DND-41 (cell line): ENCODE results near the gene ACSS1.

Source experiments
- ATAC-seq: fragments of 200-7000 bp; cut with Tn5 transposase; 3 replicates; pipeline ENCODE4 v1.9.1; 2021; ENCODE audit warnings: low read depth; ENCODE audit not compliant: insufficient read depth
- DNase-seq: peaks from one replicate; pipeline ENCODE4 v3.0.0-alpha.2; 2020
- H2AFZ ChIP-seq: 2 replicates; pipeline ENCODE4 v1.6.0; 2012; ENCODE audit warnings: low read depth, low read length
- H3K27ac ChIP-seq: 2 replicates; pipeline ENCODE4 v1.5.1; 2012; ENCODE audit warnings: low read length, inconsistent platforms
- H3K27me3 ChIP-seq: fragments of 200-600 bp; sonication (generic); 2 replicates; pipeline ENCODE4 v1.6.0; 2012; ENCODE audit warnings: low read length, mild to moderate bottlenecking, inconsistent platforms; ENCODE audit not compliant: insufficient read depth, poor library complexity
- H3K36me3 ChIP-seq: 2 replicates; pipeline ENCODE4 v1.5.1; 2012; ENCODE audit warnings: low read length, inconsistent platforms; ENCODE audit not compliant: insufficient read depth
- H3K4me1 ChIP-seq: 2 replicates; pipeline ENCODE4 v1.5.1; 2012; ENCODE audit warnings: mild to moderate bottlenecking, low read length; ENCODE audit not compliant: insufficient read depth
- H3K4me2 ChIP-seq: 2 replicates; pipeline ENCODE4 v1.6.0; 2012; ENCODE audit warnings: mild to moderate bottlenecking, moderate library complexity, low read length, inconsistent platforms; ENCODE audit not compliant: insufficient read depth
- H3K4me3 ChIP-seq, 2 experiments: fragments of 200-600 bp in 1 of 2; shearing (Covaris generic) in 1 of 2; 2 replicates each; pipeline ENCODE4 v1.5.1; 2012 to 2016; ENCODE audit warnings: inconsistent platforms in 2 of 2, low read length in 2 of 2, mild to moderate bottlenecking in 2 of 2, low read depth in 1 of 2, moderate library complexity in 1 of 2
- H3K79me2 ChIP-seq: 2 replicates; pipeline ENCODE4 v1.6.0; 2012; ENCODE audit warnings: low read length, inconsistent platforms; ENCODE audit not compliant: insufficient read depth
- H3K9ac ChIP-seq: 2 replicates; pipeline ENCODE4 v1.6.0; 2012; ENCODE audit warnings: low read depth, mild to moderate bottlenecking, inconsistent platforms, low read length, moderate library complexity
- H3K9me3 ChIP-seq: 2 replicates; pipeline ENCODE4 v1.5.1; 2012; ENCODE audit warnings: low read length, moderate library complexity, mild to moderate bottlenecking, inconsistent platforms; ENCODE audit not compliant: insufficient read depth, severe bottlenecking
- H4K20me1 ChIP-seq: 2 replicates; pipeline ENCODE4 v1.6.0; 2012; ENCODE audit warnings: low read length; ENCODE audit not compliant: insufficient read depth
- EZH2 ChIP-seq: IDR thresholded peaks from 3 replicates; pipeline ENCODE4 v1.6.1; 2012; ENCODE audit warnings: borderline replicate concordance, low read depth, mild to moderate bottlenecking, moderate library complexity, low read length, inconsistent platforms; ENCODE audit not compliant: severe bottlenecking
- TF ChIP-seq, protein P1 (sequence below): IDR thresholded peaks from 2 replicates; pipeline ENCODE4 v1.5.1; 2012; ENCODE audit warnings: borderline replicate concordance, low read length, moderate library complexity, mild to moderate bottlenecking; ENCODE audit not compliant: poor library complexity, severe bottlenecking; ENCODE audit errors: extremely low read depth

Gene ACSS1

DNA sequence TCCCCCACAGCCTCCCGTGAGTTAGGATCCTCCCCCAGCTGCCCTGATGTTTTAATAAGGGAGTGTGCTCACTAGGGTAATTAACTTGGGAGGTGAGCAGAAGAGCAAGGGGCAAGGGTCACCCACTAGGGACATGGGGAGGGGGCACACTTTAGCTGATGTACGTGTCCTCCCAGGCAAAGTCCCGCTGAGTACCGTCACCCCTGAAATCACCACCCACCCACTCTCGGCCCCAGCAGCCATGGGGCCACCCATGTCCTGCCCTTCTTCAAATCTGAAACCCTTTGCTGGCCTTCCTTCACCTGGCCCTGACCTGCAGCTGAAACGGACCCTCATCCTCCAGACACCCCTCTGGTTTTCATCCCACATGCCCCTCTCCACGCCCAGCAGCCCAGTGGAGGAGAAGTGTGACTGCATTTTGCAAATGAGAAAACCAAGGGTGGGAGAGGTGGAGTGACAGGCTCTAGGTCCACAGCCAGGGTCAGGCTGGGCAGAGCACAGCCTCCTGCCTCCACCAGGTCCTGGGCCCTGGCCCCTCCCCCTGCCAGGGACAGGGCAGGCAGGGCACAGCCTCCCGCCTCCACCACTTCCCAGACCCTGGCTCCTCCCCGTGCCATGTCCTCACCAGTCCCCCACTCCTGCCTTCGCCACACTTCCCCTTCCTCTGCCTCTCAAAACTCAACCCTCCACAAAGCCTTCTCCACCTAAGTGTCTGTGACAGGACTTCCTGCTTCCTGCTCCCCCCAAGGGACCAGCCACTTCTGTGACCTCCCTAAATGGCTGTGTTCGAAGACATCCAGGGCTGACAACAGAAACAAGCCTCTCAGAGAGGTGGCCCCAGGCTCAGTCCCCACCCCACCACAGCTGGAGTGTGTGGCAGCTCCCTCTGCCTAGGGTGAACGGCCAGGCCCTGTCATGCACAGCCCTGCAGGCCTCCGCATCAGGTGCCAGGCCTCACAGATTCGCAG is 15.1 kb downstream of the ACSS1 start:
- Histone ChIP-seq H4K20me1 (peaks cover 23% of the 10 kb centered on the region), H3K36me3 (peaks cover 52% of the 10 kb centered on the region), H3K4me1 (peaks cover 34% of the 10 kb centered on the region), H2AFZ (peak overlapping the region; percentile 38), H3K27me3 (no peaks in the 10 kb centered on the region), H3K79me2 (peaks cover 47% of the 10 kb centered on the region), H3K4me3 (peak overlapping the region in 1 of 2 experiments; percentile 39; a peak in 2 of 4 replicates), H3K9me3 (no peaks in the 10 kb centered on the region), H3K4me2 (peak overlapping the region; percentile 59), H3K9ac (peak overlapping the region; percentile 47), H3K27ac (peak overlapping the region; percentile 90)
- ATAC-seq (peak; percentile 91), DNase-seq (peak; percentile 92)
- no peak for TF ChIP-seq EZH2
- TF ChIP-seq, protein P1, sequence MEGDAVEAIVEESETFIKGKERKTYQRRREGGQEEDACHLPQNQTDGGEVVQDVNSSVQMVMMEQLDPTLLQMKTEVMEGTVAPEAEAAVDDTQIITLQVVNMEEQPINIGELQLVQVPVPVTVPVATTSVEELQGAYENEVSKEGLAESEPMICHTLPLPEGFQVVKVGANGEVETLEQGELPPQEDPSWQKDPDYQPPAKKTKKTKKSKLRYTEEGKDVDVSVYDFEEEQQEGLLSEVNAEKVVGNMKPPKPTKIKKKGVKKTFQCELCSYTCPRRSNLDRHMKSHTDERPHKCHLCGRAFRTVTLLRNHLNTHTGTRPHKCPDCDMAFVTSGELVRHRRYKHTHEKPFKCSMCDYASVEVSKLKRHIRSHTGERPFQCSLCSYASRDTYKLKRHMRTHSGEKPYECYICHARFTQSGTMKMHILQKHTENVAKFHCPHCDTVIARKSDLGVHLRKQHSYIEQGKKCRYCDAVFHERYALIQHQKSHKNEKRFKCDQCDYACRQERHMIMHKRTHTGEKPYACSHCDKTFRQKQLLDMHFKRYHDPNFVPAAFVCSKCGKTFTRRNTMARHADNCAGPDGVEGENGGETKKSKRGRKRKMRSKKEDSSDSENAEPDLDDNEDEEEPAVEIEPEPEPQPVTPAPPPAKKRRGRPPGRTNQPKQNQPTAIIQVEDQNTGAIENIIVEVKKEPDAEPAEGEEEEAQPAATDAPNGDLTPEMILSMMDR = no peak

DNA sequence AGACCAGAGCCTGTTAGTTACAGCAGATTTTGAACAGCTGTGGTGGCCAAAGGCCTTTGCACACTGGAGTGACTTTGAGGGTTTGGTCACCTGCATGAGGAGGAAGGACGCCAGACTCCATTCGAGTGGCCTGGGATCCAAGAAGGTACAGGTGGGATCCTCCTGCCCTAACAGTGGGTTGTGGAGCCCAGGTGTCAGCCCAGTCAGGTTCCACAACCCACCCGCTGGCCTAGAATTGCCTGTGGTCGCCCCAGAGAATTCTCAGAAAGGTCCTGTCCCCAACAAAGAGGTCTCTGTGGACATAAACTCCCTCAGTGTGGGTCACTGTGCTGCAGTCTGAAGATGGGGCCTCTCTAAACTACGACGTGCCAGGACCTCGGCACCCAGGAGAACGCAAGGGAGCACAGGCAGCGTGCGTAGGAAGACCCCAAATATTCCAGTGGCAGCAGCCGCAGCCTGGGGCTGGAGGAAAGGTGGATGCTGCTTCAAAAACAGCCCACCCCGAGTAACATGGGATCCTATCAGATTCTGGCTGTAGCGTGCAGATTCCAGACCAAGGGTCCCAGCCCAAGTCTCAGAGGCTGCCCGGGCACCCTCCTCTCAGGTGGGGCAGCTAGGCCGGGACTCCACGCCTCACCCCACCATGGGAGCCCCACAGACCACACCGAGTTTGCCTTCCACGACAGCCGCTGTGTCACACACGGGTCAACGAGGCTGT is 16.0 kb downstream of the ACSS1 start:
- Histone ChIP-seq H3K27me3 (no peaks in the 10 kb centered on the region), H3K9me3 (no peaks in the 10 kb centered on the region), H3K79me2 (peaks cover 50% of the 10 kb centered on the region), H3K36me3 (peaks cover 47% of the 10 kb centered on the region), H3K27ac (peak overlapping the region; percentile 90), H3K9ac (peak overlapping the region; percentile 47), H3K4me1 (peaks cover 42% of the 10 kb centered on the region), H4K20me1 (peaks cover 27% of the 10 kb centered on the region), H3K4me3 (peak overlapping the region in 1 of 2 experiments; percentile 39; a peak in 2 of 4 replicates), H2AFZ (no peak overlapping the region), H3K4me2 (peak overlapping the region; percentile 59)
- TF ChIP-seq EZH2 = no peak
- TF ChIP-seq, protein P1 = no peak
- ATAC-seq = no peak
- DNase-seq = no peak

DNA sequence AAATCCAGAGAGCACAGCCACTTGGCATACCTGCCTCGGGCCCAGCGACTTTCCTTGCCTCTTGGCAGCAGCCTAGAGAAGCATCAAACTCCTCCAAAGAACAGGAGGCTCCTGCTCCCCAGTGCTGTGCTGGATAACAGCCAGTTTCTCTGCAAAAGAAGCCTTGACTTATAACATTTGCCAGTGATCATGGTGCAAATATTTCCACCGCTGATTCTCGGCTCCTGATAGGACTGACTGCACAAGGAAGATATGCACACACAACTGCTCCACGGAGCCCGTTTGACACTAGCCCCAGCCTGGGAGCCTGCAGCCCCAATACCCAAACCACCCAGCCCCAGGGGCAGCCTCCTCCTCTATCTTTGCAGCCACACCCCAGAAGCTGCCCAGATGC is 17.5 kb downstream of the ACSS1 start:
- ATAC-seq (no peak), DNase-seq (no peak)
- Histone ChIP-seq H3K79me2 (peaks cover 53% of the 10 kb centered on the region), H2AFZ (no peak overlapping the region), H3K4me3 (no peak overlapping the region), H3K4me1 (peaks cover 56% of the 10 kb centered on the region), H3K27ac (no peak overlapping the region), H4K20me1 (peaks cover 24% of the 10 kb centered on the region), H3K9me3 (no peaks in the 10 kb centered on the region), H3K4me2 (no peak overlapping the region), H3K27me3 (no peaks in the 10 kb centered on the region), H3K9ac (no peak overlapping the region), H3K36me3 (peaks cover 33% of the 10 kb centered on the region)
- no peak for TF ChIP-seq EZH2
- TF ChIP-seq, protein P1 = no peak
